Uterus (tissue), 2 donors: Measurements from ENCODE around the gene TTC7B.

Experiments
- CTCF ChIP-seq, 4 experiments: fragments of 200-600 bp in 2 of 4; fragments of 450-650 bp in 2 of 4; sonication (generic) in 2 of 4; IDR thresholded peaks; one replicate each; pipeline ENCODE4 v1.5.1; 2016 to 2019; ENCODE audit warnings: antibody characterized with exemption in 4 of 4, mild to moderate bottlenecking in 2 of 4, moderate library complexity in 1 of 4
- POLR2A ChIP-seq, 2 donors: fragments of 450-650 bp; IDR thresholded peaks; one replicate each; pipeline ENCODE4 v1.6.1; 2016; ENCODE audit warnings: antibody characterized with exemption in 2 of 2, mild to moderate bottlenecking in 1 of 2, moderate library complexity in 1 of 2

- TF ChIP-seq CTCF (IDR thresholded peaks at IDR 0.05) (no peak), POLR2A (IDR thresholded peaks at IDR 0.05) (no peak)
Measured at GRCh38 chr14:90559811-90560492, 256.3 kb downstream of the TTC7B start.
